Activated CD4-positive, alpha-beta T cell treated with anti-CD3 and anti-CD28 coated beads, Interleukin-2, Interleukin-4, amounts not matched to agents 100 ng/mL and 50 ng/mL, durations not matched to agents 16 hours and 8 hours (primary cell): ENCODE results near the gene COMMD1.
A peak's percentile ranks its signal among the peaks of the same experiment; 100 is the strongest.
"Not testable (repeated sequence)": the region's sequence is repeated elsewhere in the genome, so short reads cannot be mapped to it uniquely, and the experiment has no call there.

Source experiments
- DNase-seq: peaks from one replicate; pipeline ENCODE4 v3.0.0-alpha.2; 2020; ENCODE audit warnings: low spot score

COMMD1 gene

GRCh38 chr2:62030902-62031301, 125.4 kb downstream of the COMMD1 start:
- no peak for DNase-seq

DNA sequence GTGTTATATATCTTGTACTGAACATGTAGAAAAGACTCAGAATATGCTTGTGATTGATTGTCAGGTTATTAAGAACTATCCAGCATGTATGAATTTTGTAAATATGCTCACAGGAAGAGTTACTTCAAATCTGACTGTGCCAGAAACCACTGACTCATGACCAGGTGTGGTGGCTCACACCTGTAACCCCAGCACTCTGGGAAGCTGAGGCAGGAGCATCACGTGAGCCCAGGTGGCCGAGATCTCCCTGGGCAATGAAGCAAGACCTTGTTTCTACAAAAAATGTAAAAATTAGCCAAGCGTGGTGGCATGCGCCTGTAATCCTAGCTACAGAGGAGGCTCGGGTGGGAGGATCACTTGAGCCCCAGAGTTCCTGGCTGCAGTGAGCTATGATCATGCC, 126.6 kb downstream of the COMMD1 start:
- DNase-seq, result no peak

DNA sequence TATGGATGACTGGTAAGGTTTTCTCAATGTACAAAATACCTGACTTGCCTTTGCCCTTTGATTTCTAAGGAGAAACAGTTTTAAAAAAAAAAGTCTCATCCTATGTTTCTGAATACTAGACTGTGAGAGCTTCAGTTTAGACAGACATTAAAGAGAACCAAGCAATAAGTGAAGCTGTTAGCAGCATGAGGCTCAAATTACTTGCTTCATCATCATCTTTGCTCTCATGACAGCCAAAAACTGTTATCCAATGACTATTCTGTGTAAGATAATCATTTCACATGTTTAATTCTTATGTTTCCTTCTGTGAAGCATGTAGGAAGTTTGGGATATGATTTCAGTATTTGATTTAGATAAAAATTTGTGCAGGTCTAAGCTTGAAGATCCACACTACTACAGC, 129.2 kb downstream of the COMMD1 start:
- no peak for DNase-seq

GRCh38 chr2:62036229-62036628, 130.8 kb downstream of the COMMD1 start:
- no peak for DNase-seq

- DNase-seq, result no peak
Measured at GRCh38 chr2:62036761-62037250, 131.3 kb downstream of the COMMD1 start.

- DNase-seq, result peak; percentile 76
Measured at GRCh38 chr2:62038975-62039771, 133.7 kb downstream of the COMMD1 start.

GRCh38 chr2:62040926-62041325, 135.5 kb downstream of the COMMD1 start:
- no peak for DNase-seq

GRCh38 chr2:62041701-62042385, 136.4 kb downstream of the COMMD1 start:
- DNase-seq, result not testable (repeated sequence)

GRCh38 chr2:62042400-62042799, 136.9 kb downstream of the COMMD1 start:
- no peak for DNase-seq

- no peak for DNase-seq
Measured at GRCh38 chr2:62042944-62043343, 137.5 kb downstream of the COMMD1 start.

- DNase-seq, result no peak
Measured at GRCh38 chr2:62045017-62045543, 139.6 kb downstream of the COMMD1 start.

- no peak for DNase-seq
Measured at GRCh38 chr2:62046141-62046540, 140.7 kb downstream of the COMMD1 start.

DNA sequence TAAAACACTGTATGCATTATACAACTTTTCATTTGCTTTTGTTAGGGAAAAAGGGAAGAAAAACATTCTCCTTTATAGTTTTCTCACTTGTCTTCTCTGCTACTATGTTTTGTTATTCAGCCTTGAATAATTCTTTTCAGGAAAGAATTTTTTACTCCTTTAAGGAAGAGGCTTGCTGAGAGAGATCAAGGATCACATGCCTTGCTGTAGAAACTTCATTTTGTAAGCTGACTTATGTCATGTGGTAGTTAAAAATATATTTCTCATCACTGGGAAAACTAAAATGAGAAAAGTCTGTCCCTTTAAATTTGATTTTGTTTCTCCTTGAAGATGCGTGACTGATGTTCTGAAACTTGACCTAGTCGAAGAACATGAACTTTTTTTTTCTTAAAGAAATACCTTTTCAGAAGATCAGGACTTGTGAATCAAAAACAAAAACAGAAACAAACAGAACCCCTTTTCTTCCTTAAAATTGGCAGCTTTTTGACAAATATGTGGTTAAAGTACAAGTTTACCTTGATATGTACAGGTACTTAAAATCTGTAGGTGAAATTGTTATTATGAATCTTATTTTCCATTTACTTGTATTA, 145.1 kb downstream of the COMMD1 start:
- DNase-seq, result no peak

DNA sequence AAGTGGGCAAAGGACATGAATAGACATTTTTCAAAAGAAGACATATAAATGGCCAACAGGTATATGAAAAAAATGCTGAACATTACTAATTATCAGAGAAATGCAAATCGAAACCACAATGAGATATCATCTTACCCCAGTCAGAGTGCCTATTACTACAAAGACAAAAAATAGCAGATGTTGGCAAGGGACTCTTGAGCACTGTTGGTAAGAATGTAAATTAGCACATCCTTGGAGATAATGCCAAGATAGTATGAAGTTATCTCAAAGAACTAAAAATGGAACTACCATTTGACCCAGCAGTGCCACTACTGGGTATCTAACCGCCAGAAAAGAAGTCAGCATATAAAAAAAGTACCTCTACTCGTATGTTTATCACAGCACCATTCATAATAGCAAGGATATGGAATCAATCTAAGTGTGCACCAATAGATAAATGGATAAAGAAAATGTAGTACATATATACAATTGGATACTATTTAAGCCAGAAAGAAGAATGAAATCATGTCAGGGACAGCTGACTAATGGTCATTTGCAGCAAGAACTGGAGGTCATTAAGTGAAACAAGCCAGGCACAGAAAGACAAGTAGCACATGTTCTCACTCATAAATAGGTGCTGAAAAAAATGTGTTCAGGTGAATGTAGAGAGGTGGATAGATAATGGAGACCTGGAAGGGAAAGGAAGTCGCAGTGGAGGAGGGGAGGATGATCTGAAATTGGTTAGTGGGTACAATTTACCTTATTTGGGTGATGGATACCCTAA, 148.7 kb downstream of the COMMD1 start:
- no peak for DNase-seq

- DNase-seq, result peak; percentile 22
Measured at GRCh38 chr2:62054916-62055450, 149.5 kb downstream of the COMMD1 start.

DNA sequence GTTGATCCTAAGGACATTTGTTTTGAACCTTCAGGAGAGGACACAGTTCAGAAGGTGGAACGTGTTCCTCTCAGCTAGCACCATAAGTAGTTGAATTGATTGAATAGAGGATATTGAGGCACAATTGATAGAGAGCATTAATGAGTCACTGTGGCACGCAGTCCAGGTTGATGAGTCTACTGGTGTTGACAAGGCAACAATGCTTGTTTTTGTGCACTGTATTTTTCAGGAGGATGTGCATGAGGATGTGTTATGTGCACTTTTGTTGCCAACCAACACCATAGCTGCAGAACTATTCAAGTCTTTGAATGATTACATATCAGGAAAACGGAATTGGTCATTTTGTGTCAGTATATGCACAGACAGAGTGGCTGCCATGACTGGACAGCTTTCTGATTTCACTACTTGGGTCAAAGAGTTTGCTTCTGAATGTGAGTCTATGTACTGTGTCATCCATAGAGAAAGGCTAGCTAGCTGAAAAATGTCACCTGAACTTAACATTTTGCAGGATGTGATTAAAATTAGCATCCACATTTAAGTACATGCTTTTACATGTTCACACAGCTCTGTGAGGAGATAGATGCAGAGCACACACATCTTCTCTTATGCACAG, 150.4 kb downstream of the COMMD1 start:
- peak; percentile 13 for DNase-seq

DNA sequence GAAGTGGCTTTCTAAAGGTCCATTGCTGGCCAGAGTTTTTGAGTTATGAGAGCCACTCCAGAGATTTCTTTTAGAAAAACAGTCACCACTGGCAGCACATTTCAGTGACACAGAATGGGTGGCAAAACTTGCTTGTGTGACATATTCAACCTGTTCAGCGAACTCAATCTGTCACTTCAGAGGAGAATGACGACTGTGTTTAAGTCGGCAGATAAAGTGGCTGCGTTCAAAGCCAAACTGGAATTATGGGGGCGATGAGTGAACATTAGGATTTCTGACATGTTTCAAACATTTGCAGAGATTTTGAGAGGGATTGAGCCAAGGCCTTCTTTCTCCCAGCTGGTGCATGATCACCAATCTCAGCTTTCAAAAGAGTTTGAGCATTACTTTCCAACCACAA, 150.9 kb downstream of the COMMD1 start:
- DNase-seq, result no peak

- DNase-seq, result no peak
Measured at GRCh38 chr2:62065243-62065642, 159.8 kb downstream of the COMMD1 start.

- DNase-seq, result no peak
Measured at GRCh38 chr2:62071126-62071598, 165.7 kb downstream of the COMMD1 start.

- no peak for DNase-seq
Measured at GRCh38 chr2:62071760-62072680, 166.5 kb downstream of the COMMD1 start.
